NK-92 (cell line): ENCODE measurements around the gene USP6.
"Not testable (repeated sequence)": the region's sequence is repeated elsewhere in the genome, so short reads cannot be mapped to it uniquely, and the experiment has no call there.

Experiments
- DNase-seq: peaks from one replicate; lab custom pipeline; 2025; ENCODE audit not compliant: unreplicated experiment; lab: John Stamatoyannopoulos, UW

Gene USP6

GRCh38 chr17:5135131-5135712 is 19.4 kb downstream of the USP6 start:
- not testable (repeated sequence) for DNase-seq

- no peak for DNase-seq
Observed at GRCh38 chr17:5135726-5136579, 20.1 kb downstream of the USP6 start.

GRCh38 chr17:5136580-5137412 is 21.0 kb downstream of the USP6 start:
- not testable (repeated sequence) for DNase-seq

- not testable (repeated sequence) for DNase-seq
Observed at GRCh38 chr17:5137511-5138197, 21.8 kb downstream of the USP6 start.

- not testable (repeated sequence) for DNase-seq
Observed at GRCh38 chr17:5138198-5138544, 22.3 kb downstream of the USP6 start.

GRCh38 chr17:5138616-5139457 is 23.0 kb downstream of the USP6 start:
- DNase-seq, result no peak

- DNase-seq, result no peak
Observed at GRCh38 chr17:5139458-5139732, 23.6 kb downstream of the USP6 start.

GRCh38 chr17:5142877-5143276 is 27.0 kb downstream of the USP6 start:
- DNase-seq, result not testable (repeated sequence)

- DNase-seq, result not testable (repeated sequence)
Observed at GRCh38 chr17:5146122-5146521, 30.3 kb downstream of the USP6 start.

- not testable (repeated sequence) for DNase-seq
Observed at GRCh38 chr17:5160702-5161101, 44.9 kb downstream of the USP6 start.

GRCh38 chr17:5161793-5162192 is 46.0 kb downstream of the USP6 start:
- DNase-seq, result not testable (repeated sequence)

GRCh38 chr17:5164436-5164835 is 48.6 kb downstream of the USP6 start:
- DNase-seq, result no peak

- DNase-seq, result not testable (repeated sequence)
Observed at GRCh38 chr17:5165791-5166564, 50.1 kb downstream of the USP6 start.

- not testable (repeated sequence) for DNase-seq
Observed at GRCh38 chr17:5175027-5175426, 59.2 kb downstream of the USP6 start.

- DNase-seq, result no peak
Observed at GRCh38 chr17:5179003-5179402, 63.2 kb downstream of the USP6 start.

GRCh38 chr17:5181509-5182305 is 65.9 kb downstream of the USP6 start:
- no peak for DNase-seq

GRCh38 chr17:5182597-5183409 is 67.0 kb downstream of the USP6 start:
- no peak for DNase-seq

- DNase-seq, result no peak
Observed at GRCh38 chr17:5183410-5183793, 67.6 kb downstream of the USP6 start.
